AG09309 (cell line): ENCODE data around the gene PPP2R5C.

Experiments
- DNase-seq: peaks from one replicate; pipeline ENCODE4 v3.0.0-alpha.2; 2010; ENCODE audit warnings: low read depth
- H3K4me3 ChIP-seq: 2 replicates; pipeline ENCODE4 v1.5.1; 2011; ENCODE audit warnings: mild to moderate bottlenecking, low read depth, low read length, moderate library complexity; ENCODE audit not compliant: control insufficient read depth
- CTCF ChIP-seq: IDR thresholded peaks from 2 replicates; pipeline ENCODE4 v1.5.1; 2011; ENCODE audit warnings: mild to moderate bottlenecking, low read depth, low read length, inconsistent platforms; ENCODE audit not compliant: insufficient read depth, control insufficient read depth; ENCODE audit errors: missing control alignments

The PPP2R5C gene

GRCh38 chr14:101767618-101768362 is 6.3 kb downstream of the PPP2R5C start:
- no peak overlapping the region for H3K4me3 ChIP-seq
- no peak for TF ChIP-seq CTCF

GRCh38 chr14:101770183-101770582 is 8.7 kb downstream of the PPP2R5C start:
- TF ChIP-seq CTCF = no peak
- H3K4me3 ChIP-seq = no peak overlapping the region
- no peak for DNase-seq

More at GRCh38 chr14:101767618-101768362, 6.3 kb downstream of the PPP2R5C start:
- DNase-seq = no peak

GRCh38 chr14:101772770-101773169 is 11.3 kb downstream of the PPP2R5C start:
- H3K4me3 ChIP-seq = no peak overlapping the region
- no peak for DNase-seq
- no peak for TF ChIP-seq CTCF

GRCh38 chr14:101773378-101773777 is 11.9 kb downstream of the PPP2R5C start:
- no peak overlapping the region for H3K4me3 ChIP-seq
- TF ChIP-seq CTCF = no peak
- DNase-seq = no peak

- no peak overlapping the region for H3K4me3 ChIP-seq
- TF ChIP-seq CTCF = no peak
- DNase-seq = no peak
These were observed 12.7 kb downstream of the PPP2R5C start for GRCh38 chr14:101774006-101774795.

- H3K4me3 ChIP-seq = no peak overlapping the region
- no peak for DNase-seq
- no peak for TF ChIP-seq CTCF
These were observed 13.3 kb downstream of the PPP2R5C start for GRCh38 chr14:101774814-101775213.
